SU-DHL-6 (cell line): Measurements from ENCODE around the gene TP53RK.

Source experiments
- H2AFZ ChIP-seq: fragments of 200-600 bp; sonication (generic); 2 replicates; pipeline ENCODE4 v1.6.1; 2014; ENCODE audit warnings: low read depth, mild to moderate bottlenecking, moderate library complexity, mixed read lengths, antibody characterized with exemption, low read length; ENCODE audit not compliant: severe bottlenecking
- H3F3A ChIP-seq: fragments of 200-600 bp; shearing (Covaris generic); 2 replicates; pipeline ENCODE4 v1.6.0; 2016; ENCODE audit warnings: antibody characterized with exemption, mild to moderate bottlenecking; ENCODE audit not compliant: insufficient read depth
- H3K27ac ChIP-seq: fragments of 200-600 bp; sonication (generic); 2 replicates; pipeline ENCODE4 v1.5.1; 2016; ENCODE audit warnings: low read depth, mild to moderate bottlenecking, low read length, moderate library complexity, mixed read lengths
- H3K27me3 ChIP-seq: fragments of 200-600 bp; sonication (generic), shearing (Covaris generic); 2 replicates; pipeline ENCODE4 v1.6.0; 2014; ENCODE audit warnings: mild to moderate bottlenecking, low read length
- H3K36me3 ChIP-seq: fragments of 200-600 bp; sonication (generic); 2 replicates; pipeline ENCODE4 v1.6.1; 2014; ENCODE audit warnings: mild to moderate bottlenecking, low read length, mixed read lengths
- H3K4me2 ChIP-seq: fragments of 300-600, 200-600 bp; shearing (Covaris generic), sonication (generic); 2 replicates; pipeline ENCODE4 v1.6.0; 2014; ENCODE audit warnings: low read length, low read depth, mild to moderate bottlenecking; ENCODE audit not compliant: poor library complexity, severe bottlenecking
- H3K4me3 ChIP-seq: fragments of 200-600 bp; sonication (generic); 2 replicates; pipeline ENCODE4 v1.5.1; 2014; ENCODE audit warnings: antibody characterized with exemption, low read length, mild to moderate bottlenecking, mixed read lengths; ENCODE audit not compliant: insufficient read depth, poor library complexity, severe bottlenecking
- H3K79me2 ChIP-seq: fragments of 200-600 bp; sonication (generic); 2 replicates; pipeline ENCODE4 v1.6.1; 2014; ENCODE audit warnings: mild to moderate bottlenecking, low read length, moderate library complexity; ENCODE audit not compliant: insufficient read depth
- H3K9ac ChIP-seq: fragments of 200-600 bp; sonication (generic); 2 replicates; pipeline ENCODE4 v1.7.0; 2014; ENCODE audit warnings: mild to moderate bottlenecking, low read length
- H3K9me2 ChIP-seq: fragments of 200-600 bp; sonication (generic); replicated peaks from 2 replicates; pipeline ENCODE4 v1.6.1; 2014; ENCODE audit warnings: low read length; ENCODE audit not compliant: insufficient read depth
- H3K9me3 ChIP-seq: fragments of 200-600 bp; sonication (generic); 2 replicates; pipeline ENCODE4 v1.6.1; 2014; ENCODE audit warnings: low read length, mixed read lengths; ENCODE audit not compliant: insufficient read depth
- H4K20me1 ChIP-seq: fragments of 200-600 bp; sonication (generic); 2 replicates; pipeline ENCODE4 v1.6.1; 2014; ENCODE audit warnings: low read depth, mild to moderate bottlenecking, antibody characterized with exemption, low read length, moderate library complexity, mixed read lengths
- CTCF ChIP-seq: fragments of 200-600 bp; sonication (generic); IDR thresholded peaks from one replicate; pipeline ENCODE4 v1.5.1; 2017; ENCODE audit warnings: antibody characterized with exemption, mild to moderate bottlenecking, low read length, moderate library complexity; ENCODE audit not compliant: insufficient read depth, poor library complexity, severe bottlenecking
- EZH2phosphoT487 ChIP-seq: fragments of 200-600 bp; sonication (generic), shearing (Covaris generic); conservative IDR thresholded peaks from 2 replicates; pipeline ENCODE4 v1.6.1; 2018; ENCODE audit warnings: mild to moderate bottlenecking, antibody characterized with exemption, low read length, moderate library complexity, mixed read lengths

TP53RK gene

GRCh38 chr20:46682063-46682821, 7.0 kb downstream of the TP53RK start:
- peaks cover 4% of the 10 kb centered on the region; the same call in 1 of the 2 replicates for H4K20me1 ChIP-seq
- peaks cover 12% of the 10 kb centered on the region for H3F3A ChIP-seq
- H3K27ac ChIP-seq = no peak overlapping the region
- TF ChIP-seq EZH2phosphoT487 (no peak), CTCF (no peak)
- H3K27me3 ChIP-seq = no peaks in the 10 kb centered on the region
- no peak overlapping the region for H3K4me3 ChIP-seq
- H2AFZ ChIP-seq = no peak overlapping the region
- H3K9me3 ChIP-seq = no peaks in the 10 kb centered on the region
- peaks cover 27% of the 10 kb centered on the region for H3K79me2 ChIP-seq
- no peak overlapping the region for H3K4me2 ChIP-seq
- H3K36me3 ChIP-seq = peaks cover 20% of the 10 kb centered on the region
- H3K9me2 ChIP-seq = no peaks in the 10 kb centered on the region
- H3K9ac ChIP-seq = no peak overlapping the region

- Histone ChIP-seq H3K27ac (no peak overlapping the region), H4K20me1 (peaks cover 4% of the 10 kb centered on the region; the same call in 1 of the 2 replicates), H3F3A (peaks cover 12% of the 10 kb centered on the region), H3K9ac (no peak overlapping the region), H3K9me3 (no peaks in the 10 kb centered on the region), H2AFZ (no peak overlapping the region), H3K4me2 (no peak overlapping the region), H3K79me2 (peaks cover 17% of the 10 kb centered on the region), H3K27me3 (no peaks in the 10 kb centered on the region), H3K9me2 (no peaks in the 10 kb centered on the region), H3K36me3 (peaks cover 14% of the 10 kb centered on the region), H3K4me3 (no peak overlapping the region)
- TF ChIP-seq CTCF (peak; percentile 64), EZH2phosphoT487 (no peak)
Measured at GRCh38 chr20:46681032-46681854, 8.0 kb downstream of the TP53RK start.

GRCh38 chr20:46680684-46681031, 8.6 kb downstream of the TP53RK start:
- peaks cover 11% of the 10 kb centered on the region for H3K79me2 ChIP-seq
- H3K27me3 ChIP-seq = no peaks in the 10 kb centered on the region
- H3K4me2 ChIP-seq = no peak overlapping the region

More at GRCh38 chr20:46680684-46681031, 8.6 kb downstream of the TP53RK start:
- no peak overlapping the region for H2AFZ ChIP-seq
- peaks cover 4% of the 10 kb centered on the region; the same call in 1 of the 2 replicates for H4K20me1 ChIP-seq
- H3K9ac ChIP-seq = no peak overlapping the region
- H3K36me3 ChIP-seq = peaks cover 8% of the 10 kb centered on the region; the same call in 1 of the 2 replicates
- no peaks in the 10 kb centered on the region for H3K9me2 ChIP-seq
- no peaks in the 10 kb centered on the region for H3K9me3 ChIP-seq
- H3K27ac ChIP-seq = no peak overlapping the region
- peaks cover 12% of the 10 kb centered on the region for H3F3A ChIP-seq
- TF ChIP-seq CTCF = no peak
- no peak for TF ChIP-seq EZH2phosphoT487
- no peak overlapping the region for H3K4me3 ChIP-seq
